ENCODE results near the gene KL.

DNA sequence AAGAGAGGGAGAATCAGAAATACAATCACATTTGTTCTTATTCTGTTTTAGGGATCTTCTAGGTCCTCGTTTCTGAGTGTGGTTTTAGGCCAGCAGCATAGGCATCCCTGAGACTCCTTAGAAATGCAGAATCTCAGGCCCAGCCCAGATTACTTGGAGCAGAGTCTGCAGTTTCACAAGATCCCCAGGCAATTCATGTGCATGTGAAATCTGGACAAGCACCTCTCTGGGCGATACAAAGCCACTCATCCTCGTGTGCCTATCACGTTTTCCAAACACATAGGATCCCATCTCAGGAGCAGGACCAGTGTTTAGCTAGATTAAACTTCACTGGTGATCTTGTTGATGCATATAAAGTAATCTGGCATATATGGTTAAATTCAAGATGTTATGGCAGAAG is 87.2 kb downstream of the KL start:
- TF ChIP-seq, protein P1, sequence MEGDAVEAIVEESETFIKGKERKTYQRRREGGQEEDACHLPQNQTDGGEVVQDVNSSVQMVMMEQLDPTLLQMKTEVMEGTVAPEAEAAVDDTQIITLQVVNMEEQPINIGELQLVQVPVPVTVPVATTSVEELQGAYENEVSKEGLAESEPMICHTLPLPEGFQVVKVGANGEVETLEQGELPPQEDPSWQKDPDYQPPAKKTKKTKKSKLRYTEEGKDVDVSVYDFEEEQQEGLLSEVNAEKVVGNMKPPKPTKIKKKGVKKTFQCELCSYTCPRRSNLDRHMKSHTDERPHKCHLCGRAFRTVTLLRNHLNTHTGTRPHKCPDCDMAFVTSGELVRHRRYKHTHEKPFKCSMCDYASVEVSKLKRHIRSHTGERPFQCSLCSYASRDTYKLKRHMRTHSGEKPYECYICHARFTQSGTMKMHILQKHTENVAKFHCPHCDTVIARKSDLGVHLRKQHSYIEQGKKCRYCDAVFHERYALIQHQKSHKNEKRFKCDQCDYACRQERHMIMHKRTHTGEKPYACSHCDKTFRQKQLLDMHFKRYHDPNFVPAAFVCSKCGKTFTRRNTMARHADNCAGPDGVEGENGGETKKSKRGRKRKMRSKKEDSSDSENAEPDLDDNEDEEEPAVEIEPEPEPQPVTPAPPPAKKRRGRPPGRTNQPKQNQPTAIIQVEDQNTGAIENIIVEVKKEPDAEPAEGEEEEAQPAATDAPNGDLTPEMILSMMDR (IDR thresholded peaks at IDR 0.05) = no peak
- no peak for TF ChIP-seq POLR2A (IDR thresholded peaks at IDR 0.05)
